NCI-H1417 (cell line): Measurements from ENCODE around the gene BAHD1.

Experiments used
- DNase-seq, 3 experiments: peaks; one replicate each; lab custom pipeline; 2025; lab: John Stamatoyannopoulos, UW

Gene BAHD1

DNA sequence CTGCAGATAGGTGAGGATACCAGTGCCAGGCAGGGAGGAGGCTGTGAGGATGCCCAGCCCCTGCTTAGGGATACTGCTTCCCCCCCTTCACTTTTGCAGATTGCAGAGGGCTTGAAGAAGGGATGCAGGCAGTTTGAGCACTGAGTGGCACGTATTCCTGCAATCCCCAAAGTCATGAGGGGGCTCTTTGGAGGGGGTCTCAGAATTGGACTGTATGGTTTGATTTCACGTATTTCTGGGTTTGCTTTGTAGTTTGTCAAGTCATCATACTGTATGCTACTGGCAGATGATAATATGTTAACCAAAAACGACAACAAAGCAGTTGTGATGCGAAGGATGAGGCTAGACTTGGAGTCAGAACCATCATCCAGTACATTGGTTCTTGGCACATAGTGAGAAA is 58.1 kb downstream of the BAHD1 start:
- DNase-seq = no peak

DNA sequence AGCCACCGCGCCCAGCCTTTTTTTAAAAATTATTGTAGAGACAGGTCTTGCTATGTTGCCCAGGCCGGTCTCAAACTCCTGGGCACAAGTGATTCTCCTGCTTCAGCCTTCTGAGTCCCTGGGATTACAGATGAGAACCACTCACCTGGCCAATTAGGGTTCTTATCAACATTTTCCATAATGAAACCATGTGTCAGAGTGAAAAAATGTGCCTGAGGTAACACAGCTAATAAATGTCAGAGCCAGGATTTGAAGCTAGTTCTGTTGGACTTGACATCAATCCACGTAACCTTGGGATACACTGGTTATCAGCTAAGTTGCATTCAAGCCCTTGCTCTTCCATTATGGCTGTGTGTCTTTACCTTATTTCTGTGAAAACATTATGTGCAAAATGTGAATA is 59.2 kb downstream of the BAHD1 start:
- no peak for DNase-seq

DNA sequence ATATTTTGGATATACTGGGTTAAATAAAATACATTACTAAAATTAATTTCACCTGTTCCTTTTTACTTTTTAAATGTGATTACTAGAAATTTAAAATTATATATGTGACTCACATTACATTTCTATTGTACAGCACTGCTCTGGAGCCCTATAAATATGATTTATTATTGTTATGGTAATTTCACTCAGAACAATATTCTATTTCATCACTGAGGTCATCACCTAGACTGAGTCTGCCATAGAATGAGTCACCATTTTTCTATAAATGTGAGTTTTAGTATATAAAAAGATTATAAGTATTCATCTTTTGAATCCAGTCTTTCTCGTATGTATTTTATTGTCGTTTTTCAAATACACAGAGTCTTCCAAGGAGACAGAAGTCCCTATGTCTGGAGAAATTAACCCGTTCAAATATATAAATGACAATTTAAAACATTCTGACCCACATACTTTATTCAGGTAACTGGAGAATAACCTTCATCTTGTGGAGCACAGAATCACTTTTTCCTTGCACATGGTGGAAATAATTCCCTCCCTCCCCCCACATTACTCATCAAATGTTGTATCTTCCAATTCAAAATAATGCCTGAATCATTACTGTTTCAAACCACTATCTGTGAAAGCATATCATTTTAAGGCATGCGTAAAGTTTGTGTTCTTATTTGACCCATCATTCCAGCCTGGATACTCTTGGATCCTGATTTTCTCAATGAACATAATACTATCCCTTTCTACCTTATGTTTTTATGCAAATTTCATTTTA is 60.0 kb downstream of the BAHD1 start:
- no peak for DNase-seq

GRCh38 chr15:40501487-40501886 is 60.7 kb downstream of the BAHD1 start:
- DNase-seq = no peak

GRCh38 chr15:40506964-40507571 is 66.3 kb downstream of the BAHD1 start:
- peak in 1 of 3 experiments; percentile 46 for DNase-seq

GRCh38 chr15:40508216-40508615 is 67.5 kb downstream of the BAHD1 start:
- no peak for DNase-seq

DNA sequence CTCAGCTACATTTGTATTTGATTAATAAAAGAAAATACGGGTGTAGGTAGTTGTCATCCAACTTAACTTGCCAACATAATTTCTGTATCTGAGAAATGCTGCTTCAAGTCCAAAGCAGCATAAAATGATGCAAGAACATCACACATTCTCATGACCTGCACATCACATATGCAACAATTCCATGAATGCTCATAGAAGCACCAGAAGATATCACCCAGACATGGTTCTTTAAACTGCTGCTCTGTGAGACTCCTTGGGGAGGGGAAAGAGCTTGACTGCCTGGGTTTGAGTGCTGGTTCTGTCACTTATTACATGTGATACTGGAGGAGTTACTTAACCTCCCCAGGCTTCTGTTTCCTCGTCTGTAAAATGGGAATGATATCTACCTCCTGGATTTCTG is 69.4 kb downstream of the BAHD1 start:
- no peak for DNase-seq

DNA sequence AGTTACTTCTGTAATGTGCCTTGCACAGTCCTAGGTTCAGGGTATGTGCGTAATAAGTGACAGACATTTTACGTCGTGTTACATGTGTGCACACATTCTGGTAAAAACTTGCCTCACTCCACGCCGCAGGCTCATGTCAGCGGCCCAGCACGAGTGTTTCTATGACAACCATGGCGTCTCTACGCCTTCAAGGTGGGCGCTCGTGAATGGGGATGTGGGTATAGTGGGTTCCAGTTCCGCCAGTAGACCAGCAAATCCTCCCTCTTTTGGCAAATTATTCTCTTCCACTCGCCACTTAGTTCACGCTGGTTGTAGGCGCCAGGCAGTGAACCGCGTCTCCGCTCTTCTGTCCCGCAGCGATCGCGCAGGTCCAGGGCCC is 70.3 kb downstream of the BAHD1 start:
- DNase-seq = no peak

DNA sequence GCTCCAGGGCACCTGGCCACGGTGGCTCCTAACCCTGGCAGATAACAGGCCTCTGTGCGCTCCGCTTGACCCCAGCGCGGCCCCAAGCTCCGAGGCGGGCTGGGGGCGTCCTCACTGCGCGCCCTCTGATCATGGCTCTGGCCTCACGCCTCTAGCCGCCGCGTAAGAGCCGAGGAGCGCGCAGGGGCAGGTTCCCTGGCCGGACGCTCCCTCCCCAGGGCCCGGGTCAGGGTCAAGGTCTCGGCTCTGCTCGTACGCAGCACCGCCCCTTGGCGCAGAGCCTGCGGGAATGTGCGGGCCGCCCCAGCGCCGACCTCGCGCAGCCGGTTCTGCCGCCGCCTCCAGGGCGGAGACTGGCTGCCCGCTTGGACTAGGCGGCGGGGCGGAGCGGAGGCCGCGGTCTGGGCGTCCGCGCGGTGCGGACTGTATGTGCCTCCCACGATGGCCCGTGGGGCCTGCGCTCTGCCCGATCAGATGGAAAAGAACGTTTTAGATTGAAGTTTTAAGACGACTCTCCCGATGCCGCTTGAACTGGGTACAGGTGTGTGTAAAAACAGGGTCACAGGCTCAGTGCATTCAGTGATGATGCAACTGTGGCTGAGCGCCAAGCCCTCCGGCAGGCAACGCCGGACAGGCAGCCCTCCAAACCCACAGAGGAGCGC is 70.8 kb downstream of the BAHD1 start:
- DNase-seq = no peak

- DNase-seq = no peak
These were observed 71.7 kb downstream of the BAHD1 start for GRCh38 chr15:40512440-40512839.

GRCh38 chr15:40513609-40514008 is 72.9 kb downstream of the BAHD1 start:
- no peak for DNase-seq

DNA sequence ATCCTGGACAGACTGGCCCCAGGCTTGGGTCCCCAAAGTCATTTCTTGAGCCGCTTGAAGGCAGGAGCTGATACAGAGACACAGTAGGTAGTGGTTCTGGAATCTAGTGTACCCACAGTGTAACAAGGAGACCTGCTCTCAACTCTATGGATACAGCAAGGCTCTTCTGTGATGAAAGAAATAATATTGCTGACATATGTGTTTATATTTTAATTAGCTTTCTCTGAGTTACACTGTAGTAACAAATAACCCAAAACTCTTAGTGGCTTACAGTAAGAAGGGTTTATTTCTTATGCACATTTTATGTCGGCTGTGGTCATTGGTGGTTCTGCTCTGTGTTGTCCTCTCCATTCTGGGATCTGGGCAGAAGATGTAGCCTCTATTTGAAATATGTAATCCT is 75.6 kb downstream of the BAHD1 start:
- DNase-seq = no peak
